Renal cortex interstitium (tissue), 11 donors: ENCODE results near the gene ZNF546. TPM values are rescaled to one million over a fixed set of nuclear protein-coding genes. Genes with fewer than 3 reads are reported as not detected.

Source experiments
- DNase-seq, 11 donors: peaks; one replicate each; pipeline ENCODE4 v3.0.0-alpha.2; 2013; ENCODE audit warnings: low read depth in 9 of 11, low spot score in 4 of 11; ENCODE audit errors: extremely low read depth in 1 of 11
- polyA plus RNA-seq, 3 donors: library from polyadenylated mRNA; unstranded; fragments of 120-200 nt; gene quantifications; one replicate each; pipeline ENCODE4 v1.2.1, GENCODE V29; 2013; ENCODE audit not compliant: insufficient read length in 3 of 3

ZNF546 gene
- polyA plus RNA-seq, 3 donors = 6.1 to 10.8 (median 6.2) TPM

GRCh38 chr19:39971380-39972035 is 25.4 kb upstream of the ZNF546 start:
- no peak for DNase-seq

GRCh38 chr19:39974377-39975155 is 22.3 kb upstream of the ZNF546 start:
- DNase-seq = no peak

GRCh38 chr19:39982883-39983282 is 14.0 kb upstream of the ZNF546 start:
- DNase-seq = no peak

DNA sequence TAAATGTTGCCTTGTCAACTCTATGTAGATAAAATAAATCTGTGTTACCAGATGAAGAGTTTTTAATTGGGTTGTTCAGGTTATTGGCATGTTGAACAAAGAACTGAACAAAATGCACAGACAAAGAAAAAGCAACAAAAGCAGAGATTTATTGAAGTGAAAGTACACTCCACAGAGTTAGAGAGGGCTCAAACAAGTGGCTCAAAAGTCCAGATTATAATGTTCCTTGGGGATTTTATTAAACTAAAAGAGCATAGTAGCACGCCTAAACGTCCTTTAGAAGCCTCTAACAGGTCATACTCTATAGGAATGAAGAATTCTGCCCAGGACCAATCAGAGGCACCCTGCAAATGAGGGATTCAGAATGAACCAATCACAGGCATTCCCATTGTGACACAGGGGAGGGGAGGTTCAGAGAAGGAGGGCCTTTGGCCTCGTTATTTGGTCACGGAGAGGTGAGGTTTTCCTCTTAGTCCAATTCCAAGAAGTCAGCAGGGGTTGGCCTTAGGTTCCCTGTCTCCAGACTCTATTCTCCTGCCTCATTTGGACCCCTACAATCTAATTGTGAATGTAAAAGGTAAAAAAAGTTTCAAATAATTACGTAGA is 13.1 kb upstream of the ZNF546 start:
- DNase-seq = no peak

DNA sequence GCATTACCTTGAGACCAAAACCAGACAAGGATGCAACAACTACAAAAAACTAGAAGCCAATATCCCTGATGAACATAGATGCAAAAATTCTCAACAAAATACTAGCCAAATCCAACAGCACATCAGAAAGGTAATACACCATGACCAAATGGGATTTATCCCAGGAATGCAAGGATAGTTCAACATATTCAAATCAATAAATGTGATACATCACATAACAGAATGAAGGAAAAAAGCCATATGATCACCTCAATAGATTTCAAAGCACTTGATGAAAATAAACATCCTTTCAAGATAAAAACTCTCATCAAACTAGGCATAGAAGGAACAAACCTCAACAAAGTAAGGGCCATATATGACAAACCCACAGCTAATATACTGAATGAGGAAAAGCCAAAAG is 10.2 kb upstream of the ZNF546 start:
- DNase-seq = no peak

DNA sequence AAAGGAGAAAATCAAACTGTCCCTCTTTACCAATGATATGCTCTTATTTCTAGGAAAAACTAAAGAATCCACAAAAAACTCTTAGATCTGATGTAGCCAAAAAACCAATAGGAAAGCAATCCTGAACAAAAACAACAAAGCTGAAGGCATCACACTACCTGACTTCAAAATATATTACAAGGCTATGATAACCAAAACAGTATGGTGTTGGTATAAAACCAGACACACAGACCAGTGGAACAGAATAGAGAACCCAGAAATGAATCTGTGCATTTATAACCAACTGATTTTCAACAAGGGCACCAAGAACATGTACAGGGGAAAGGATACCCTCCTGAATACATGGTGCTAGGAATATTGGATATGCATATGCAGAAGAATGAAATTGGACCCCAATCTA is 9.7 kb upstream of the ZNF546 start:
- DNase-seq = no peak

- DNase-seq = no peak
These were observed 9.3 kb upstream of the ZNF546 start for GRCh38 chr19:39987596-39987995.

- DNase-seq = no peak
These were observed 3.3 kb upstream of the ZNF546 start for GRCh38 chr19:39993605-39994004.

DNA sequence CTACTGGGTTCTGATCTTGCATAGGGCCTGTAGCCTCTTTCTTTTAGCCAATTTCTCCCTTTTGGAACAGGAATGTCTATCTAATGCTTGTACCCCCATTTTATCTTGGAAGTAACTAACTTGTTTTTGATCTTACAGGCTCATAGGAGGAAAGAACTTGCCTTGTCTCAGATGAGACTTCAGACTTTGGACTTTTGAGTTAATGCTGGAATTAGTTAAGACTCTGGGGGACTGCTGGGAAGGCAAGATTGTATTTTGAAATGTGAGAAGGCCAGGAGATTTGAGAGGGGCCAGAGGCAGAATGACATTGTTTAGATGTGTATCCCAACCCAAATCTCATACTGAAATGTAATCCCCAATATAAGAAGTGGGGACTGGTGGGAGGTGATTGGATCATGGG is 2.5 kb upstream of the ZNF546 start:
- DNase-seq = peak in 1 of 11 donors; percentile 9

GRCh38 chr19:39995794-39996193 is 1.1 kb upstream of the ZNF546 start:
- DNase-seq = no peak

DNA sequence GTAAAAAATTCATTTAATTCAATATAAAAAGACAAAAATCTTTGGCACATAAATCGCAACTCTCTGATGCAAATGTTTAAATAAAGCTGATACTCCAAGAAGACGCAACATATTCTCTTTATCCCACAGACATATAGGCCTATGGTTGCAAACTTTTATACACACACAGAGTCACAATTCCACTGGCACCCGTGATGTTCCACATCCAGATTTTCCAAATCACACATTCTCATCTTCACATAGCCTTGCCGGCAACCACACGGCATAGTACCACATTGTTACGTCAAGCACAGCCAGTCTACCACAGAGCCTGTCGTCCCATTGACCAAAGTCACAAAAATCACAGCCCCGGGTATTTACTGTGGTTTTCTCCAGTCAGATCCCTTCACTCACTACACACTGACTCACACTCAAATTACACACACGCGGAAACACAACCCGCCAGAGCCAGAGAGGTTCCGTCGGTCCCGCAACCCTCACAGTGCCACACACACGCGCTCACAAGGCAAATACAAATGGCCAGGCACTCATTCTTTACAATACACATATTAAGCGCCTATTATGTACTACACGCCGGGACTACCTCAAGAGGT is 546 bp upstream of the ZNF546 start:
- DNase-seq = peak in 1 of 11 donors; percentile 20

- no peak for DNase-seq
These were observed 867 bp downstream of the ZNF546 start for GRCh38 chr19:39997638-39998216.

GRCh38 chr19:39998501-39998900 is 1.6 kb downstream of the ZNF546 start:
- DNase-seq = no peak

GRCh38 chr19:40005691-40006272 is 8.9 kb downstream of the ZNF546 start:
- no peak for DNase-seq

DNA sequence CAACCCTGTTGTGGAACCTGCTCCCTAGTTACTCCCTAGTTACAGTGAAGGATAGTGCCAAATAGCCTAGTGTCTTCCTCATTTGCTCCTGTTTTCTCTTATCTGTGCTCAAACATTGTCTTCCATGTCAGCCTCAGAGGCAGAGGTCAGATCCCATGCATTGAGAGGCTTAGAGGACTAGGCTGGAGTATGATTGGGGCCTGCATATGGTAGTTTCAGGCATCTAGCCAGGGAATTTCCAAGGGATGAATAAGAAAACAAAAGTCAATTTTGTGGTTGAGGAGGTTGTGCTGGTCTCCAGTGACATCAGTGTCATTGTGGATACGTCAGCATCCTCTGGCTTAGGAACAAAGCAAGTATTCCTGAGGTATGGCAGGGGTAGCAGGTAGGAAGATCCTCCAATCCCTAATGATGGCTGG is 9.4 kb downstream of the ZNF546 start:
- no peak for DNase-seq

DNA sequence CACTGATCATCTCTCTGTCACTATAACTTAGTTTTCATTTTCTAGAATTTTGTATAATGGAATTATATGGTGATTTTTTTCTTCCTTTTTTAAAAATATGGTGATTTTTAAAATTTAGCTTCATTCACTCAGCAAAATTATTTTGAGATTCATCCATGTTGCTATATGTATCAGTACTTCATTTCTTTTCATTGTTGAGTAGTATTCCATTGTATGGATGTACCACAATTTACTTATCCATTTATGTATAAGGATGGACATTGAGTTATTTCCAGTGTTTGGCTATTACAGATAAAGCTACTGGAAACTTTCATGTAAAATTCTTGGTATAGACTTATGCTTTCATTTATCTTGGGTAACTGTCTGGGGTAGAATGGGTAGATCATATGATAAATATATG is 12.8 kb downstream of the ZNF546 start:
- DNase-seq = no peak

DNA sequence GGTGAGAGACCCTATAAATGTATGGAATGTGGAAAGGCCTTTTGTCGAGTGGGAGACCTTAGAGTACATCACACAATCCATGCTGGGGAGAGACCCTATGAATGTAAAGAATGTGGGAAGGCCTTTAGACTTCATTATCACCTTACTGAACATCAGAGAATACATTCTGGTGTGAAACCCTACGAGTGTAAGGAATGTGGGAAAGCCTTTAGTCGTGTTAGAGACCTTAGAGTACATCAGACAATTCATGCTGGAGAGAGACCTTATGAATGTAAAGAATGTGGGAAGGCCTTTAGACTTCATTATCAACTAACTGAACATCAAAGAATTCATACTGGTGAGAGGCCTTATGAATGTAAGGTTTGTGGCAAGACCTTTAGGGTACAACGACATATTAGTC is 17.1 kb downstream of the ZNF546 start:
- no peak for DNase-seq

- no peak for DNase-seq
These were observed 27.1 kb downstream of the ZNF546 start for GRCh38 chr19:40023969-40024368.

- DNase-seq = no peak
These were observed 29.2 kb downstream of the ZNF546 start for GRCh38 chr19:40025938-40026596.
